Endothelial cell (in vitro differentiated cells): ENCODE measurements around the gene DUSP3. TPM values are rescaled to one million over a fixed set of nuclear protein-coding genes. Genes with fewer than 3 reads are reported as not detected.

Experiments used
- DNase-seq: peaks from one replicate; pipeline ENCODE4 v3.0.0; 2021; ENCODE audit warnings: low spot score
- H3K27ac Mint-ChIP-seq: one replicate; pipeline ENCODE4 v1.8.0; 2021; ENCODE audit warnings: mixed read lengths, inconsistent platforms; ENCODE audit not compliant: unreplicated experiment
- H3K27me3 Mint-ChIP-seq: one replicate; pipeline ENCODE4 v1.8.0; 2021; ENCODE audit warnings: mild to moderate bottlenecking, moderate library complexity, mixed read lengths, inconsistent platforms; ENCODE audit not compliant: unreplicated experiment
- H3K36me3 Mint-ChIP-seq: one replicate; pipeline ENCODE4 v1.8.0; 2021; ENCODE audit warnings: mild to moderate bottlenecking, low read depth, mixed read lengths, inconsistent platforms; ENCODE audit not compliant: unreplicated experiment
- H3K4me1 Mint-ChIP-seq: one replicate; pipeline ENCODE4 v1.8.0; 2021; ENCODE audit warnings: mild to moderate bottlenecking, mixed read lengths, inconsistent platforms; ENCODE audit not compliant: unreplicated experiment
- H3K4me3 Mint-ChIP-seq: one replicate; pipeline ENCODE4 v1.8.0; 2021; ENCODE audit warnings: mild to moderate bottlenecking, mixed read lengths, inconsistent platforms; ENCODE audit not compliant: unreplicated experiment
- H3K9me3 Mint-ChIP-seq: one replicate; pipeline ENCODE4 v1.8.0; 2021; ENCODE audit warnings: mixed read lengths, inconsistent platforms; ENCODE audit not compliant: unreplicated experiment
- total RNA-seq: library from RNA; stranded (reverse); fragmentation: NEBNext Ultra II Directional; extraction: Animal tissue kit (Norgen Biotek cat#: 25700); gene quantifications from one replicate; pipeline ENCODE4 v1.2.1, GENCODE V29; 2021; ENCODE audit not compliant: unreplicated experiment
- TF ChIP-seq, protein P1 (sequence below): fragments of 200-600 bp; sonication (generic); IDR thresholded peaks from one replicate; pipeline ENCODE4 v1.5.0; 2021; ENCODE audit warnings: antibody characterized with exemption; ENCODE audit not compliant: unreplicated experiment

Gene DUSP3
- total RNA-seq, 1 donor from 2014 or later, result 41.4 TPM

DNA sequence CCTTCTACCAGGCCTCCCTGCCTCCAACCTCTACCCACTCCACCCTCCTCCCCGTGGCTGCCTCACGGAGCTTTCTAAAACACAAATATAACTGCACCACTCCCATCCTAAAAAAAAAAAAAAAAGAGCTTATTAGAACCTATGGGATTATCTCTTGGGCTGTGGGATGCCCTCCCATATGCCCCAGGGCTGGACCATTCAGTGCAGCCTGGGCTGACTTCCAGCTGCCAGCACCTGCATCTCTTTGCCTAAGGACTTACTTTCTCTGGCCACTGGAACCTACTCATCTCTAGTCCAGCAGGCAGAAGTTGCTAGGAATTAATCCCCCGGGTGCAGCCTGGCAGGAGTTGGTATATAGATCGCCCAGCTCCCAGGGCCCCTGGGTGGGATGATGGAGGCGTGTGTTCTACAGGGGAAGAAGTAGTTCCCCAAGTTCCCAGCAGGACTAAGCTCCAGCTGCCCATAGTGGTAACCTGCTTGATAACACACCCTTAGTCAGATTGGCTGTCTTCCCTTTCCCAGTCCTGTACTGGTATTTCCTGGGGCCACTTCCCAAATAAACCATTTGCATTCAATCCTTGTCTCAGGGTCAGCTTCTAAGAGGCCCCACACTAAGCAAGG, 43.9 kb upstream of the DUSP3 start:
- H3K4me3 Mint-ChIP-seq, result no peak overlapping the region
- no peak overlapping the region for H3K27ac Mint-ChIP-seq
- H3K27me3 Mint-ChIP-seq, result peaks cover 7% of the 10 kb centered on the region
- no peaks in the 10 kb centered on the region for H3K9me3 Mint-ChIP-seq
- H3K36me3 Mint-ChIP-seq, result no peaks in the 10 kb centered on the region
- H3K4me1 Mint-ChIP-seq, result peaks cover 11% of the 10 kb centered on the region
- TF ChIP-seq, protein P1, sequence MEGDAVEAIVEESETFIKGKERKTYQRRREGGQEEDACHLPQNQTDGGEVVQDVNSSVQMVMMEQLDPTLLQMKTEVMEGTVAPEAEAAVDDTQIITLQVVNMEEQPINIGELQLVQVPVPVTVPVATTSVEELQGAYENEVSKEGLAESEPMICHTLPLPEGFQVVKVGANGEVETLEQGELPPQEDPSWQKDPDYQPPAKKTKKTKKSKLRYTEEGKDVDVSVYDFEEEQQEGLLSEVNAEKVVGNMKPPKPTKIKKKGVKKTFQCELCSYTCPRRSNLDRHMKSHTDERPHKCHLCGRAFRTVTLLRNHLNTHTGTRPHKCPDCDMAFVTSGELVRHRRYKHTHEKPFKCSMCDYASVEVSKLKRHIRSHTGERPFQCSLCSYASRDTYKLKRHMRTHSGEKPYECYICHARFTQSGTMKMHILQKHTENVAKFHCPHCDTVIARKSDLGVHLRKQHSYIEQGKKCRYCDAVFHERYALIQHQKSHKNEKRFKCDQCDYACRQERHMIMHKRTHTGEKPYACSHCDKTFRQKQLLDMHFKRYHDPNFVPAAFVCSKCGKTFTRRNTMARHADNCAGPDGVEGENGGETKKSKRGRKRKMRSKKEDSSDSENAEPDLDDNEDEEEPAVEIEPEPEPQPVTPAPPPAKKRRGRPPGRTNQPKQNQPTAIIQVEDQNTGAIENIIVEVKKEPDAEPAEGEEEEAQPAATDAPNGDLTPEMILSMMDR, result no peak
- DNase-seq, result no peak

DNA sequence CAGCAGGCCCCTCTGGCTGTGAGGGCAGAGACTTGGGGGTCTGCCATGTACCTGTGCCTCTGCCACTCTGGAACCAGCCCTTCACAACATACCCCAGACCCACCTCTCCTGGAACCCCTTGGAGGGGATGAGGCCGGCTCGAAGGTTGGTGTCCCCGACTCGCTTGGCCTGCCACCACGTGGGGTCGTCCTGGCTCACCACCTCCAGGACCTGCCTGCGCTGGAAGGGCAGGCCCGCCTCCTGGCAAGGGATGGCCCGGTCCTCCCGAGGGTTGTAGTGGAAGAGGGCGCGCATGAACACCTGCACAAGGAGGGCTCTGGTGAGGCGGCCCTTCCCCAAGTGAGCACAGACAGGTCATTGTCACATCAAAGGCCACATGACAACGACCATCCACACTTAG, 42.0 kb upstream of the DUSP3 start:
- Mint-ChIP-seq H3K27me3 (peaks cover 6% of the 10 kb centered on the region), H3K4me1 (peaks cover 8% of the 10 kb centered on the region), H3K9me3 (no peaks in the 10 kb centered on the region), H3K4me3 (no peak overlapping the region), H3K27ac (no peak overlapping the region), H3K36me3 (no peaks in the 10 kb centered on the region)
- TF ChIP-seq, protein P1, result no peak
- no peak for DNase-seq

DNA sequence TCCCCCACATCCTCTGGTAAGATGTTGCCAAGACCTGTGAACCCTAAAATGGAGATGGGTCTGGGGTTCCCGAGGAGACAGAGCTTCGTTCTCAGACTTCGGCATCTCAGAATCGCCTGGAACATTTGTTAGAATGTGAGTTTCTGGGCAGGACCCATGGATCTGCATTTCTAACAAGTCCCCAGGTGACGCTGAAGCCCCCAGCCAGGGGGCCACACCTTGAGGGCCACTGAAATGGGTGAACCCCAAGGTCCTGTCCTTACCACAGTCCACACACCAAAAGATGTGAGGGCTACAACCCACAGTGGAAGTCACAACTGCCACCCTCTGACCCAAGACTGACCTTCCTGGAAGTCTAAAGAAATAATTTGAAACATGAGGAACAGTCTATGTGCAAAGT, 40.2 kb upstream of the DUSP3 start:
- DNase-seq, result no peak
- TF ChIP-seq, protein P1, result no peak
- H3K27ac Mint-ChIP-seq, result no peak overlapping the region
- peaks cover 17% of the 10 kb centered on the region for H3K4me1 Mint-ChIP-seq
- H3K9me3 Mint-ChIP-seq, result no peaks in the 10 kb centered on the region
- H3K27me3 Mint-ChIP-seq, result peaks cover 4% of the 10 kb centered on the region
- no peak overlapping the region for H3K4me3 Mint-ChIP-seq
- H3K36me3 Mint-ChIP-seq, result peaks cover 6% of the 10 kb centered on the region

DNA sequence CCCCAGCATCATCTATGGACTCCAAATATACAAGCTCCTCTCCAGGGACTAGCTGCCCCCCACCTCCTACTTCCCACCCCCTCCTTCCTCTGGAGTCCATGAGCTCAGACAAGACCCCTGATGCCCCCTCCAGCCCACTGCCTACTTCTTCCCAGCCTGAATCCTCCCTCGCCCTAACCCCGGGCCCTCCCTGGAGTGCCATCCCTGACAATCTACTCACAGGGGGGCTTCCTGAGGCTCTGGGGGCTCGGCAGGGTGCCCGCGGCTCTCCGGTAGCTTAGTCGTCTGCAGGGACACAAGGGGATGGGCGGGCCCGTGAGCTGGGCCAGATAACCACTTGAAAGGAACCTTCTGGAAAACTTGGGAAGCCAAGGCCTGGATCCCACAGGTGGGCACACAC, 39.0 kb upstream of the DUSP3 start:
- Mint-ChIP-seq H3K9me3 (no peaks in the 10 kb centered on the region), H3K4me3 (no peak overlapping the region), H3K4me1 (peaks cover 13% of the 10 kb centered on the region), H3K27ac (no peak overlapping the region), H3K27me3 (peaks cover 4% of the 10 kb centered on the region), H3K36me3 (peaks cover 6% of the 10 kb centered on the region)
- DNase-seq, result no peak
- TF ChIP-seq, protein P1, result no peak

DNA sequence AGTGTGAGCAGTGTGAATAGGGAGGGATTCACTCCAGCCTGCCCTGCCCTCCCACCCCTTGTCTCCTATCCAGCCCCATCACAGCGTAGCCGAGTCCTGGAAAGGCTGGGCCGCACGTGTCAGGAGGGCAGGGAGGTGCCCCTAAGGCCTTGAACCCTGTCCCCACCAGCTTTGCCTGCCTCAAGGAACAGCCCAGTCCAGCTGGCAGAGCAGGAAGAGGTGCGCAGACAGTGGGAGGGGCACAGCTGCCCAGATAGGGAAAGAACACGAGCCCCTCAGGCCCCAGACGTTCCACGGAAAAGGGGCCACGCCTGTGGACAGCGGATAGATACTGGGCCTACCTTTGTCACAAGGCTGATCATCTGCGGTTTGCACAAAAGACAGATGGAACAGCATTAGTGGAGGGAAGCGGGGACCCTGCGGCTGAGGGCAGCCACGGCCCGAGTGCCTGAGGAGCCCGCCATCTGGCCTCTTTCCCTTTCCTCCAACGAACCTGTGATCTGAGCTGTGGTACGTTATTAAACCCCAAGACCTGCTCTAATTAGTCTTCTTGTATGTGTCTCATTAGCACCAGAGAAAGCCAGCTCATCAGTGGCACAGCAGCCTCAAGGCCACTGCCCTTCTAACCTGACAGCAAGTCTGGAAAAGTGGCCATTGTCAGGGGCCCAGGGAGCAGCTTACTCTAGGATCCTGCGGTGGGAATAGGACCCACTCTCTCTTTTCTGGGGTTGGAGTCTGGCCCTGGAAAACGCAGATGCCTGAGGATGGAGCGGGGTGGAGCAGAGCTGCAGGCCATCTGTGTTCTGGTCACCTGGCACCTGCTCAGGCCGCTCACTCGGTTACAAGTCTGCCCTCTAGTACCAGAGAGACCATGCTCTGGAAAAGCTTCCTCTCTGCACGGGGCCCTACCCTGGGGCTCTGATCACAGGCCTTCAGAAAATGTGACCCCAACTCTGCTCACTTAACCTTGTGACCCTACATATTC, 37.9 kb upstream of the DUSP3 start:
- DNase-seq, result no peak
- Mint-ChIP-seq H3K4me1 (peaks cover 13% of the 10 kb centered on the region), H3K27ac (no peak overlapping the region), H3K4me3 (no peak overlapping the region), H3K36me3 (peaks cover 6% of the 10 kb centered on the region), H3K27me3 (peaks cover 5% of the 10 kb centered on the region), H3K9me3 (no peaks in the 10 kb centered on the region)
- TF ChIP-seq, protein P1, result no peak
